MCF 10A (cell line): ENCODE data around the gene CNTNAP4. TPM values are rescaled to one million over a fixed set of nuclear protein-coding genes. Genes with fewer than 3 reads are reported as not detected.

Experiments used
- BruUV-seq: library from RNA; stranded (reverse); fragments of 400-500 nt; replicated peaks from 2 replicates; lab custom pipeline; 2021; lab: Mats Ljungman, UMichigan
- CTCF ChIA-PET: fragments of 300-600 bp; sonication (Branson Sonifier 250); formaldehyde crosslinking; extraction: SDS; loops from one replicate; lab custom pipeline; 2021; ENCODE audit warnings: antibody characterized with exemption, inconsistent platforms; lab: Yijun Ruan, JAX
- POLR2A ChIA-PET: fragments of 300-600, 350-650 bp; sonication (Branson Sonifier 250); formaldehyde crosslinking; extraction: SDS; loops from one replicate; lab custom pipeline; 2020; ENCODE audit warnings: antibody characterized with exemption, inconsistent platforms; lab: Yijun Ruan, JAX
- DNase-seq: peaks from one replicate; pipeline ENCODE4 v3.0.0-alpha.2; 2018; ENCODE audit not compliant: unreplicated experiment
- H3K27ac Mint-ChIP-seq: one replicate; pipeline ENCODE4 v1.8.0; 2022; ENCODE audit warnings: mild to moderate bottlenecking, low read depth, mixed read lengths; ENCODE audit not compliant: unreplicated experiment
- H3K27me3 Mint-ChIP-seq: one replicate; pipeline ENCODE4 v1.8.0; 2022; ENCODE audit warnings: mixed read lengths; ENCODE audit not compliant: insufficient read depth, unreplicated experiment
- H3K36me3 Mint-ChIP-seq: one replicate; pipeline ENCODE4 v1.8.0; 2022; ENCODE audit warnings: mild to moderate bottlenecking, moderate library complexity, mixed read lengths; ENCODE audit not compliant: insufficient read depth, unreplicated experiment
- H3K4me1 Mint-ChIP-seq: one replicate; pipeline ENCODE4 v1.8.0; 2022; ENCODE audit warnings: mixed read lengths; ENCODE audit not compliant: insufficient read depth, unreplicated experiment
- H3K4me3 Mint-ChIP-seq: one replicate; pipeline ENCODE4 v1.8.0; 2022; ENCODE audit warnings: mild to moderate bottlenecking, moderate library complexity, mixed read lengths; ENCODE audit not compliant: unreplicated experiment
- H3K9me3 Mint-ChIP-seq: one replicate; pipeline ENCODE4 v1.8.0; 2022; ENCODE audit warnings: mixed read lengths; ENCODE audit not compliant: unreplicated experiment
- intact Hi-C: fragments of 100-400 bp; cut with micrococcal nuclease; formaldehyde crosslinking; loops from 2 replicates; pipeline ENCODE4 v1.14.1; 2022
- total RNA-seq: library from RNA; stranded (reverse); gene quantifications from 2 replicates; pipeline ENCODE4 v1.2.3, GENCODE V29; 2022
- TF ChIP-seq, protein P1 (sequence below): fragments of 200-600 bp; IDR thresholded peaks from one replicate; pipeline ENCODE4 v1.8.0; 2022; ENCODE audit warnings: antibody characterized with exemption, mild to moderate bottlenecking; ENCODE audit not compliant: unreplicated experiment

CNTNAP4 gene
- total RNA-seq, 1 experiment from 2014 or later: not detected

DNA sequence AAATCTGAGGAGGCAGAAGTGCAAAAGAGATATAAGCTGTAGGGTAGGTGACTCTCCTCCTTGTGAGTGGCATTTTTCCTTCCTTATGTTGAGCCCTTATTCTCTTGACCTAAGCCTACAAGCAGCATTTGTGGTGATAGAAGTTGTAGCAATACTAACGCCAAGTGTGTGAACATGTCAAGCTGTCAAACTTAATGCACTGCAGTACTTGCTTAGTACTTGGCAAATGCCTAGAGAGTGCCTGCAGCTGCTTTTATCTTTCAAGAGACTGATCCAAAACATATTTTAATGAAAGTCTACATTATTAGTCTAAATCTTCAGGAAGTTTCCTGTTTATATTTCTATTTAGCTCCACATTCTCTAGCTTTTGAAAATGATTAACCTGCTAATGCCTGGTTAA, 83.2 kb downstream of the CNTNAP4 start:
- H3K9me3 Mint-ChIP-seq: peaks cover 7% of the 10 kb centered on the region
- CTCF ChIA-PET: interaction anchor here (0.6 to 0.7 kb wide), 2 partner anchors 10 to 1226 kb away, joined by 3 to 4 read pairs; no protein-coding TSS in a partner anchor
- no peak overlapping the region for H3K4me3 Mint-ChIP-seq
- DNase-seq: no peak
- TF ChIP-seq, protein P1, sequence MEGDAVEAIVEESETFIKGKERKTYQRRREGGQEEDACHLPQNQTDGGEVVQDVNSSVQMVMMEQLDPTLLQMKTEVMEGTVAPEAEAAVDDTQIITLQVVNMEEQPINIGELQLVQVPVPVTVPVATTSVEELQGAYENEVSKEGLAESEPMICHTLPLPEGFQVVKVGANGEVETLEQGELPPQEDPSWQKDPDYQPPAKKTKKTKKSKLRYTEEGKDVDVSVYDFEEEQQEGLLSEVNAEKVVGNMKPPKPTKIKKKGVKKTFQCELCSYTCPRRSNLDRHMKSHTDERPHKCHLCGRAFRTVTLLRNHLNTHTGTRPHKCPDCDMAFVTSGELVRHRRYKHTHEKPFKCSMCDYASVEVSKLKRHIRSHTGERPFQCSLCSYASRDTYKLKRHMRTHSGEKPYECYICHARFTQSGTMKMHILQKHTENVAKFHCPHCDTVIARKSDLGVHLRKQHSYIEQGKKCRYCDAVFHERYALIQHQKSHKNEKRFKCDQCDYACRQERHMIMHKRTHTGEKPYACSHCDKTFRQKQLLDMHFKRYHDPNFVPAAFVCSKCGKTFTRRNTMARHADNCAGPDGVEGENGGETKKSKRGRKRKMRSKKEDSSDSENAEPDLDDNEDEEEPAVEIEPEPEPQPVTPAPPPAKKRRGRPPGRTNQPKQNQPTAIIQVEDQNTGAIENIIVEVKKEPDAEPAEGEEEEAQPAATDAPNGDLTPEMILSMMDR: no peak
- no peaks in the 10 kb centered on the region for H3K36me3 Mint-ChIP-seq
- no peaks in the 10 kb centered on the region for H3K4me1 Mint-ChIP-seq
- intact Hi-C loops: no loop called here
- no TSS peak for BruUV-seq
- POLR2A ChIA-PET: no interaction called here
- no peaks in the 10 kb centered on the region for H3K27me3 Mint-ChIP-seq
- no peak overlapping the region for H3K27ac Mint-ChIP-seq

DNA sequence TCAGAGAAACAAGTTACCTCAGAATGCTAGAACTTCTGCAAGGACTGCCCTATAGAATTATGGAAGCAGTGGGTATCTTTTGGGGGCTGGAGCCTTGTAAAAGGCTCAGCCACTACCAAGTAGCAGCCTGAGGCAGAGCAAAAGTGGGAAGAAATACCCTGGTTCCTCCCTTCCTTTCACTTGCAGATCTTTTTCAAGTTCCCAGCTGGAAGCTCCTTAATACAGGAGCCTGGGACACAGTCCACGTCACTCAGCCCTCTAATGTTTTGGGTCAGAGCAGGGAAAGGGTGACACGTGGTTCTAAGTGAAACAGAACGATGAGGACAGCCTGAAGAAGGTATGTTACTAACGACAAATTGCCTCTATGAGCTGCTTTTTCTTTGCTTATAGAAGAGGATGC, 93.1 kb downstream of the CNTNAP4 start:
- Mint-ChIP-seq H3K9me3 (no peaks in the 10 kb centered on the region), H3K27ac (no peak overlapping the region), H3K27me3 (no peaks in the 10 kb centered on the region), H3K4me3 (no peak overlapping the region), H3K4me1 (no peaks in the 10 kb centered on the region), H3K36me3 (no peaks in the 10 kb centered on the region)
- ChIA-PET POLR2A (interaction anchor here (0.7 kb wide), 1 partner anchor 687 kb away, joined by 3 read pairs; no protein-coding TSS in a partner anchor), CTCF (interaction anchor here (0.6 kb wide), 1 partner anchor 10 kb away, joined by 3 read pairs; no protein-coding TSS in a partner anchor)
- no peak for DNase-seq
- TF ChIP-seq, protein P1: no peak
- no TSS peak for BruUV-seq
- intact Hi-C loops: no loop called here

DNA sequence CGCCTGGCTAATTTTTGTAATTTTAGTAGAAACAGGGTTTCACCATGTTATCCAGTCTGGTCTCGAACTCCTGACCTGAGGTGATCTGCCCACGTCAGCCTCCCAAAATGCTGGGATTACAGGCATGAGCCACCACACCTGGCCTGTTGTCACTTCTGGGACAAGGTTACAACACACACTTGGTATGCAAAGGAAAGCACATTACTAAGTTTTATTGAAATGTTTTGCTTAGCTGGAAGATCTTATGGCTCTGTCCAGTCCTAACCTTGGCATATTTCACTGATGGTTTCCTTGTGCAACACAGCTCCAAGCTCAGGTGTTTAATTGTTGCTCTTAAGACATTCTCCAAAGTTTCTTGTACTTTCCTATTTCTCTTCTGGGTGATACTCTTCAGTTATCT, 94.2 kb downstream of the CNTNAP4 start:
- CTCF ChIA-PET: no interaction called here

DNA sequence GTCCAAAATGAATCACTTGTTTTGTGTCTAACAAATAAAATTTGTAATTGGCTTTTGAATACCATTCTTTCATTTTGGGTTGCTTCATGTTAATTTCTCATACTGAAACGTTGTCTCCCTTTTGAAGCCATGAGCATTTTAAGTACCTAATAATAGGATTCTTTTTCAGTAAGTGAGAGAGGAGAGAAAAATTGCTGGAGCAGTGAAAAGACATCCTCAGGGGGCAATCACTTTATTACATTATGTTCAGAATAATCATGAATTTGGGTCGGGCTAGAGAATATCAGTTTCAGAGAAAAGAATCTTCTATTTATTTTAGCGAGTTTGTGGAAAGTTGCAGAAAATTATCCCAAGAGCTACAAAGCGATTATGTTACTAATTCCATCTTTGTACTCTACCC, 96.8 kb downstream of the CNTNAP4 start:
- TF ChIP-seq, protein P1: no peak
- Mint-ChIP-seq H3K36me3 (no peaks in the 10 kb centered on the region), H3K9me3 (no peaks in the 10 kb centered on the region), H3K27me3 (no peaks in the 10 kb centered on the region), H3K4me1 (no peaks in the 10 kb centered on the region), H3K4me3 (no peak overlapping the region), H3K27ac (no peak overlapping the region)
- BruUV-seq: no TSS peak
- no peak for DNase-seq
- intact Hi-C loops: no loop called here
- CTCF ChIA-PET: interaction anchor here (0.6 to 1.1 kb wide), 2 partner anchors 27 to 586 kb away, joined by 3 read pairs; no protein-coding TSS in a partner anchor
- POLR2A ChIA-PET: no interaction called here

More for the DNA sequence above, 94.2 kb downstream of the CNTNAP4 start:
- Mint-ChIP-seq H3K9me3 (no peaks in the 10 kb centered on the region), H3K4me3 (no peak overlapping the region), H3K4me1 (no peaks in the 10 kb centered on the region), H3K27ac (no peak overlapping the region), H3K27me3 (no peaks in the 10 kb centered on the region), H3K36me3 (no peaks in the 10 kb centered on the region)
- no peak for DNase-seq
- TF ChIP-seq, protein P1: no peak
- intact Hi-C loops: no loop called here
- BruUV-seq: no TSS peak
- POLR2A ChIA-PET: interaction anchor here (0.7 kb wide), 1 partner anchor 70 kb away, joined by 3 read pairs; no protein-coding TSS in a partner anchor
